ENCODE measurements around the gene ELAVL1.

Gene ELAVL1

DNA sequence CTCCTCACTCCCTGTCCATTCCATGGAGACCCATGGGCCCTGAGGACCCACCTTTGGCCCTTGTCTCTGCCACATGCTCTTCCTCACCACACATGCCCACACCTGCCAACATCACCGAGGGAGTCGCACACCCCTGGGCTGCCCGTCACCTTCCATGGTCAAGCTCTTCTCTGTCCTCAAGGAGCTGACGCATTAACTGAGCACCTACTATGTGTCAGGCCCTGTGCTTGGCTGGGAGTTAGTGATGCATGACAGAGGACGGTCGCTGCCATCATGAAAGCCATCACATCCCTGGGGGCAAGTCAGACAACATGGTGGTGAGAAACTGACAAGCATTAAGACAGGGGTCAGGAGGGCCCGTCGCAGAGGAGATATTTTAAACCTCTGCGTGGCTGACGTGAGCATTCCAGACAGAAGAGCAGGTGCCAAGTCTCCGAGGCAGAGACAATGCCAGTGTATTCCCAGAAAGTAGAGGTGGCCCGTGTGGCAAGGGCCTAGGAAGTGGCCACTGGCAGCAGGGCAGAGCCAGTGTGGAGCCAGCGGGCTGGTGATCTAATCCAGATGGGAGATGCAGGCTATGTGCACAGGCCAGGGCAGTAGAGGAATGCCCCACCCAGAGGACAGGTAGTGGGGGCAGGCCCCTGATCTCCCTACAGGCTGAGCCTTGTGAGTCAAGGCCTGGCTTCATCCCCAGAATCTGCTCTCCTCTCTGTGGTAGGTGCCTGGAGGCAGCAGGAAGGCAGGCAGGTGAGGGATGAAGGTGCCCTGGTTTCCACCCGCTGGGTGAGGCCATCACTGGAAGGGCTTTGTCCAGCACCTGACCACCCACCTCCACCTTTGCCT lies 21.2 kb downstream of the ELAVL1 start:
- no peak for DNase-seq (ENCODE audit: extremely low spot score)
- ChIA-PET POLR2A (no interaction called here), CTCF (no interaction called here)
- TF ChIP-seq FOXM1 (IDR thresholded peaks at IDR 0.05; ENCODE audit: borderline replicate concordance) (no peak), L3MBTL2 (conservative IDR thresholded peaks at IDR 0.05) (no peak)
- TF ChIP-seq, protein P1, sequence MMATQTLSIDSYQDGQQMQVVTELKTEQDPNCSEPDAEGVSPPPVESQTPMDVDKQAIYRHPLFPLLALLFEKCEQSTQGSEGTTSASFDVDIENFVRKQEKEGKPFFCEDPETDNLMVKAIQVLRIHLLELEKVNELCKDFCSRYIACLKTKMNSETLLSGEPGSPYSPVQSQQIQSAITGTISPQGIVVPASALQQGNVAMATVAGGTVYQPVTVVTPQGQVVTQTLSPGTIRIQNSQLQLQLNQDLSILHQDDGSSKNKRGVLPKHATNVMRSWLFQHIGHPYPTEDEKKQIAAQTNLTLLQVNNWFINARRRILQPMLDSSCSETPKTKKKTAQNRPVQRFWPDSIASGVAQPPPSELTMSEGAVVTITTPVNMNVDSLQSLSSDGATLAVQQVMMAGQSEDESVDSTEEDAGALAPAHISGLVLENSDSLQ (IDR thresholded peaks at IDR 0.05): no peak

DNA sequence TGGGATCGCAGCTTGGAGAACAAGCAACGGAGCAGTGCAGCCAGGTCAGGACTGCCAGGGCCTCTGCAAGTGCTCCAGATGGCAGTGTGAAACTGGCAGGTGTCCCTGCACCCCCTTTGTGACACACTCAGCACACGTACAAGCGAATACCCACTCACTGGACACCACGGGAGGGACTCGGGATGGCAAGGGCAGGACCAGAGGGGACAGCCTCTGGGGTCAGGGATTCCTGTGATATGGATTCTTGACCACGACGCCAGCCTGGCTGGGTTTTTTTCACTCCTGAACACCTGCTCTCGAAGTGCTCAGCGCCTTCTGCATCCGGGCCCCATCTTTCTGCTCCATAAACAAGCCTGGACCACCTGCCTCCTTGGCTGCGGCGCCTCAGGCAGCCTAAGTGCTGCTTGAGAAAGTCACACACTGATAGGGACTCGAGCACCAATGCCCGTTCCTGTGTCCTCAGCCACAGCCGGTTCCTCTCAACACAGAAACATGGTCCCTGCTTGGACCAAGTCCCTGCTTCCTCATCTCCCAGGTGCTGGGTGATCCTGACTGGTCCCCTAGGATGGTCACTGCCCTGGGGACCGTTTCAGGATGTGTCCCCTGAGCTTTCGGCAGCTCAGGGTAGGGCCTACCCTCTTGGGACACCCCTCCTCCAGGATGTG lies 22.0 kb downstream of the ELAVL1 start:
- ChIA-PET POLR2A (no interaction called here), CTCF (no interaction called here)
- TF ChIP-seq TARDBP (IDR thresholded peaks at IDR 0.05) (no peak), FOXA1 (IDR thresholded peaks at IDR 0.05) (no peak), SUZ12 (IDR thresholded peaks at IDR 0.05) (no peak), ZNF384 (IDR thresholded peaks at IDR 0.05) (no peak), L3MBTL2 (conservative IDR thresholded peaks at IDR 0.05) (no peak), LEF1 (IDR thresholded peaks at IDR 0.05; ENCODE audit: borderline replicate concordance) (no peak), CTBP1 (IDR thresholded peaks at IDR 0.05; ENCODE audit: borderline replicate concordance) (no peak), ARNT (IDR thresholded peaks at IDR 0.05) (no peak), SP1 (IDR thresholded peaks at IDR 0.05) (no peak), FOXK2 (IDR thresholded peaks at IDR 0.05) (no peak), NFRKB (IDR thresholded peaks at IDR 0.05) (no peak), FOXM1 (IDR thresholded peaks at IDR 0.05; ENCODE audit: borderline replicate concordance) (no peak), BHLHE40 (IDR thresholded peaks at IDR 0.05; ENCODE audit: borderline replicate concordance) (no peak), HDGF (IDR thresholded peaks at IDR 0.05; ENCODE audit: borderline replicate concordance) (no peak), ELF4 (IDR thresholded peaks at IDR 0.05) (no peak)
- TF ChIP-seq, protein P1 (IDR thresholded peaks at IDR 0.05): no peak
- no peak for DNase-seq (ENCODE audit: extremely low spot score)

DNA sequence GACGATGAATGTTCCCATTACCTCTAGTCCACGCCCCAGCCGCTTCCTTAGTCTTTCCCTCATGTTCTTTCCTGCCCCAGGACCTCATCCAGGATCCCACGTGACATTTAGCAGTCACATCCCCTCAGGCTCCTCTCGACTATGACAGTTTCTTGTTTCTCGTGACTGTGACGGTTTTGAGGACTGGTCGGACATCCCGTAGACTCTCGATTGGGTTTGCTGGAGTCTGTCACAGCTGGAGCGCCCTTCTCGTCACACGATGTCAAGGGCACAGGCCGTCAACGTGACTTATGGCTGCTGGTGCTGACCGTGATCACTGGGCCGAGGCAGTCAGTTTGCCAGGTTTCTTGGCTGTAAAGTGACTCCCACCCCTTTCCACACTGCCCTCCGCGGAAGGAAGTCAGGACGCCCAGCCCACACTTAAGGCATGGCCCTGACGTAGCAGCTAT lies 22.8 kb downstream of the ELAVL1 start:
- DNase-seq (ENCODE audit: extremely low spot score): no peak
- ChIA-PET CTCF (no interaction called here), POLR2A (no interaction called here)
- no peak for TF ChIP-seq ZNF384 (IDR thresholded peaks at IDR 0.05)
- TF ChIP-seq TARDBP (IDR thresholded peaks at IDR 0.05): no peak
- no peak for TF ChIP-seq BHLHE40 (IDR thresholded peaks at IDR 0.05; ENCODE audit: borderline replicate concordance)

DNA sequence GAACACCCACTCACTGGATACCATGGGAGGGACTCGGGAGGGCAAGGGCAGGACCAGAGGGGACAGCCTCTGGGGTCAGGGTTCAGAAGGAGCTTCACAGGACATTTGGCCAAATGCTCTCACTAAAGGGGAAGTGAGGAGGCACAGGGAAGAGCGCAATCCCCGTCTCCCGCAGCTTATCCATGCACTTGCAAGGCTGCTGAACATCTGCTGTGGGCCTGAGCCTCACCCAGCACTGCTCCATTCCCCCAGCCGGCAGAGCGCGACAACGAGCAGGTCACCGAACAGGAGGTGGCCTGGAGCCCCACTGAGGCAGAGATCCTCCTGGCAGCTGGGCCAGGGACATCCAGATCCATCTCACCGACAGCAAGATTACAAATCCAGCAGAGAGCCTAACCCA lies 23.3 kb downstream of the ELAVL1 start:
- ChIA-PET CTCF (no interaction called here), POLR2A (no interaction called here)

DNA sequence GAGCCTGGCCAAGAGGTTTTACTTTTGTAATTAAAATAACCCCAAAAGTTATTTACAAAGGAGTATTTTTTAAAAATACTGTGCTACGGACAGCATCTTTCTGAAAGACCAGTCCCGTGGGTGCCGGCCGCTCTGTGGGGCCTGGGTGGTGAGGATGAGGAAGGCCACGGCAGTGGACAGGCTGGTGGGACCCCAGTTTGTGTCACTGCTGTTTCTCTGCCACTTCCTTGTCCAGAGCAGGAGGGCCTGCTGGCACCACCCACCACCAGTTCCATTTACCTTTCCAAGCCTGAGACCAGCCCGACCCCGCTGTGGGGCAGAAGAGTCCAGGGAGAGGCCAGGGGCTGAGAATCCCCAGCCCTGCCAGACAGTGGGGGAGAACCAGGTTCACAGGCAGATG lies 23.8 kb downstream of the ELAVL1 start:
- DNase-seq (ENCODE audit: extremely low spot score): no peak
- POLR2A ChIA-PET: no interaction called here
- TF ChIP-seq SUZ12 (IDR thresholded peaks at IDR 0.05): no peak
- no peak for TF ChIP-seq FOXM1 (IDR thresholded peaks at IDR 0.05; ENCODE audit: borderline replicate concordance)
- CTCF ChIA-PET: no interaction called here

More for the DNA sequence above, 23.3 kb downstream of the ELAVL1 start:
- TF ChIP-seq NFRKB (IDR thresholded peaks at IDR 0.05): no peak
- no peak for TF ChIP-seq FOXM1 (IDR thresholded peaks at IDR 0.05; ENCODE audit: borderline replicate concordance)
- no peak for TF ChIP-seq FOXA1 (IDR thresholded peaks at IDR 0.05)
- TF ChIP-seq ELF4 (IDR thresholded peaks at IDR 0.05): no peak
- no peak for TF ChIP-seq ZNF384 (IDR thresholded peaks at IDR 0.05)
- TF ChIP-seq TARDBP (IDR thresholded peaks at IDR 0.05): no peak
- TF ChIP-seq, protein P1 (IDR thresholded peaks at IDR 0.05): no peak
- TF ChIP-seq ARNT (IDR thresholded peaks at IDR 0.05): no peak
- no peak for TF ChIP-seq SP1 (IDR thresholded peaks at IDR 0.05)
- TF ChIP-seq HDGF (IDR thresholded peaks at IDR 0.05; ENCODE audit: borderline replicate concordance): no peak
- DNase-seq (ENCODE audit: extremely low spot score): no peak

DNA sequence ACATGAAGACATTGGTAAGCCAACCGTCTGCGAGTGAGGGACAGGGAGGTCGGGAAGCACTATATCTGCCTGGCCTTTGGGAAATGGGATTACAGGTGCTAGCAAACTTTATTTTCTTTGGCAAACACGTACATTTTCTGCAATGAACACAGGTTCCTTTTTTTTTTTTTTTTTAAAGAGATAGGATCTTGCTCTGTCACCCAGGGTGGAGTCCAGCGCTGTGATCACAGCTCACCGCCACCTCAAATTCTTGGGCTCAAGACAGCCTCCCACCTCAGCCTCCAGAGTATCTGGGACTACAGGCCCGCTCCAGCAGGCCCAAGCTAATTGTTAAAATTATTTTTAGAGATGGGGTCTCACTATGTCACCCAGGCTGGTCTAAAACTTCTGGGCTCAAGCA lies 24.2 kb downstream of the ELAVL1 start:
- ChIA-PET CTCF (no interaction called here), POLR2A (no interaction called here)
- no peak for DNase-seq (ENCODE audit: extremely low spot score)
- no peak for TF ChIP-seq ARNT (IDR thresholded peaks at IDR 0.05)
- TF ChIP-seq CTBP1 (IDR thresholded peaks at IDR 0.05; ENCODE audit: borderline replicate concordance): no peak
- no peak for TF ChIP-seq LEF1 (IDR thresholded peaks at IDR 0.05; ENCODE audit: borderline replicate concordance)
- no peak for TF ChIP-seq FOXA1 (IDR thresholded peaks at IDR 0.05)
- no peak for TF ChIP-seq L3MBTL2 (conservative IDR thresholded peaks at IDR 0.05)
- no peak for TF ChIP-seq SP1 (IDR thresholded peaks at IDR 0.05)
- TF ChIP-seq, protein P1 (IDR thresholded peaks at IDR 0.05): no peak
- no peak for TF ChIP-seq FOXK2 (IDR thresholded peaks at IDR 0.05)
- no peak for TF ChIP-seq SUZ12 (IDR thresholded peaks at IDR 0.05)
- no peak for TF ChIP-seq TARDBP (IDR thresholded peaks at IDR 0.05)
- no peak for TF ChIP-seq BHLHE40 (IDR thresholded peaks at IDR 0.05; ENCODE audit: borderline replicate concordance)
- no peak for TF ChIP-seq ELF4 (IDR thresholded peaks at IDR 0.05)
- TF ChIP-seq ZNF384 (IDR thresholded peaks at IDR 0.05): no peak
- TF ChIP-seq NFRKB (IDR thresholded peaks at IDR 0.05): no peak
- TF ChIP-seq FOXM1 (IDR thresholded peaks at IDR 0.05; ENCODE audit: borderline replicate concordance): no peak
- no peak for TF ChIP-seq HDGF (IDR thresholded peaks at IDR 0.05; ENCODE audit: borderline replicate concordance)

Measured in HEK293T (cell line).